Mesothelial cell of epicardium (in vitro differentiated cells): ENCODE measurements around the gene EEF1AKMT3. TPM values are rescaled to one million over a fixed set of nuclear protein-coding genes. Genes with fewer than 3 reads are reported as not detected.

Experiments
- DNase-seq, 2 experiments: peaks; one replicate each; pipeline ENCODE4 v3.0.0; 2021; ENCODE audit warnings: low spot score in 2 of 2; ENCODE audit not compliant: unreplicated experiment in 2 of 2
- H3K27ac Mint-ChIP-seq: 2 replicates; pipeline ENCODE4 v1.8.0; 2021; ENCODE audit warnings: mixed read lengths
- H3K27me3 Mint-ChIP-seq: 2 replicates; pipeline ENCODE4 v1.8.0; 2021; ENCODE audit warnings: low read depth, mixed read lengths
- H3K36me3 Mint-ChIP-seq: 2 replicates; pipeline ENCODE4 v1.8.0; 2021; ENCODE audit warnings: mixed read lengths
- H3K4me1 Mint-ChIP-seq: 2 replicates; pipeline ENCODE4 v1.8.0; 2021; ENCODE audit warnings: mixed read lengths
- H3K4me3 Mint-ChIP-seq: 2 replicates; pipeline ENCODE4 v1.8.0; 2021; ENCODE audit warnings: mild to moderate bottlenecking, moderate library complexity, mixed read lengths
- H3K9me3 Mint-ChIP-seq: 2 replicates; pipeline ENCODE4 v1.8.0; 2021; ENCODE audit warnings: mixed read lengths
- total RNA-seq: library from RNA; stranded (reverse); gene quantifications from 3 replicates; pipeline ENCODE4 v1.2.1, GENCODE V29; 2021
- TF ChIP-seq, protein P1 (sequence below): fragments of 200-600 bp; sonication (generic); IDR thresholded peaks from one replicate; pipeline ENCODE4 v1.5.0; 2021; ENCODE audit warnings: antibody characterized with exemption; ENCODE audit not compliant: unreplicated experiment

The EEF1AKMT3 gene
- total RNA-seq, 1 donor from 2014 or later: 8.7 TPM

DNA sequence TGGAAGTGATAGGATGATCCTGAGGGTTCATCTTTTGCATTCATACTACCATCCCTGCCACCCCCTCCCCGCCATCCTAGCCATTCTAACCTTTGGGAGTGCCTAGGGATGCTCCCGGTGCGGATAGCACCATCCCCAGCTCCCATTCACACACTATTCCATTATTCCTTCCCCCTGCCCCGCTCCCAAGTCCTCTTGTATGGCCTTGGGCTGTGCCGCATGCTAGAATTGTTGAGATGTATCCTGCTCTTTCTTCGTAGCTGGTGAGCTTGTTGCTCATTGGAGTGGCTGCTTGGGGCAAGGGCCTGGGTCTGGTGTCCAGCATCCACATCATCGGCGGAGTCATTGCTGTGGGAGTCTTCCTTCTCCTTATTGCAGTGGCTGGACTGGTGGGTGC lies 26.9 kb upstream of the EEF1AKMT3 start:
- no peaks in the 10 kb centered on the region for H3K9me3 Mint-ChIP-seq
- DNase-seq: no peak
- H3K36me3 Mint-ChIP-seq: peaks cover 29% of the 10 kb centered on the region
- peaks cover 31% of the 10 kb centered on the region for H3K27me3 Mint-ChIP-seq
- peaks cover 16% of the 10 kb centered on the region for H3K4me1 Mint-ChIP-seq
- peak overlapping the region; percentile 94 for H3K4me3 Mint-ChIP-seq
- TF ChIP-seq, protein P1, sequence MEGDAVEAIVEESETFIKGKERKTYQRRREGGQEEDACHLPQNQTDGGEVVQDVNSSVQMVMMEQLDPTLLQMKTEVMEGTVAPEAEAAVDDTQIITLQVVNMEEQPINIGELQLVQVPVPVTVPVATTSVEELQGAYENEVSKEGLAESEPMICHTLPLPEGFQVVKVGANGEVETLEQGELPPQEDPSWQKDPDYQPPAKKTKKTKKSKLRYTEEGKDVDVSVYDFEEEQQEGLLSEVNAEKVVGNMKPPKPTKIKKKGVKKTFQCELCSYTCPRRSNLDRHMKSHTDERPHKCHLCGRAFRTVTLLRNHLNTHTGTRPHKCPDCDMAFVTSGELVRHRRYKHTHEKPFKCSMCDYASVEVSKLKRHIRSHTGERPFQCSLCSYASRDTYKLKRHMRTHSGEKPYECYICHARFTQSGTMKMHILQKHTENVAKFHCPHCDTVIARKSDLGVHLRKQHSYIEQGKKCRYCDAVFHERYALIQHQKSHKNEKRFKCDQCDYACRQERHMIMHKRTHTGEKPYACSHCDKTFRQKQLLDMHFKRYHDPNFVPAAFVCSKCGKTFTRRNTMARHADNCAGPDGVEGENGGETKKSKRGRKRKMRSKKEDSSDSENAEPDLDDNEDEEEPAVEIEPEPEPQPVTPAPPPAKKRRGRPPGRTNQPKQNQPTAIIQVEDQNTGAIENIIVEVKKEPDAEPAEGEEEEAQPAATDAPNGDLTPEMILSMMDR: no peak
- peak overlapping the region; percentile 99 for H3K27ac Mint-ChIP-seq

DNA sequence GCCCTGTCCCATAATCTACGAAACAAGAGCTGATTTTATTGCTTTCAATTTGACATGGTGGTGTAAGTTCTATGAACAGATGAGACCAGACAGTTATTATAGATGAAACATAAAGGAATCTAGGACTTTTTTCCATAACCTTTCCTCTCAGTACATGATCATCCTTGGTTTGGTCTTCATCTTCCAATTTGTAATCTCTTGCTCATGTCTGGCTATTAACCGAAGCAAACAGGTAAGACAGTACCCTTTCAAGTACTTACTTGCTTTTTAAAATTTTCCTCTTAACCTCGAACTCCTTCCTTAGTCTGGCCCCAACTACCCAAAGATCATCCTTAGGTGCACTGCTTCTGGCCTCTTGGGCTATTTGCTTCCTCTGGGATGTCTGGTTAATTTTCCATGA lies 26.4 kb upstream of the EEF1AKMT3 start:
- Mint-ChIP-seq H3K9me3 (no peaks in the 10 kb centered on the region), H3K27me3 (peaks cover 26% of the 10 kb centered on the region), H3K27ac (peak overlapping the region; percentile 99), H3K36me3 (peaks cover 34% of the 10 kb centered on the region), H3K4me3 (peak overlapping the region; percentile 94), H3K4me1 (peaks cover 22% of the 10 kb centered on the region)
- no peak for DNase-seq
- TF ChIP-seq, protein P1: no peak

DNA sequence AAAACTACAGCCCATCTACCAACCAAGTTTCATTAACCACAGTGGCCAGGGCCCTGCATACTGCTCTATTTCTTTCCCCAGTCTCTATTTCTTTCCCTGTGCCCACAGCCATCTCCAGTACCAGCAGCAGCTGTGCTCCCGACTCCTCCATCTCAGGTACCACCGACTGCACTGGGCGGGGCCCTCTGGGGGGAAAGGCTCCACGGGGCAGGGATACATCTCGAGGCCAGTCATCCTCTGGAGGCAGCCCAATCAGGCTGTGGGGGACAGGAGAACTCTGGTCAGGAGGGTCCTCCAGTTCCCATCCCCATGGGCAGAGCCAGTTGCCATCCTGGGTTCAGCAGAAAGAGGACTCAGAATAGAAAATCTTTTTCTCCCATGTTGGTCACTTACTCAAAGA lies 23.4 kb upstream of the EEF1AKMT3 start:
- no peak overlapping the region for H3K4me3 Mint-ChIP-seq
- DNase-seq: no peak
- TF ChIP-seq, protein P1: no peak
- H3K36me3 Mint-ChIP-seq: peaks cover 38% of the 10 kb centered on the region
- peaks cover 43% of the 10 kb centered on the region for H3K4me1 Mint-ChIP-seq
- peaks cover 18% of the 10 kb centered on the region for H3K27me3 Mint-ChIP-seq
- no peak overlapping the region for H3K27ac Mint-ChIP-seq
- H3K9me3 Mint-ChIP-seq: no peaks in the 10 kb centered on the region

DNA sequence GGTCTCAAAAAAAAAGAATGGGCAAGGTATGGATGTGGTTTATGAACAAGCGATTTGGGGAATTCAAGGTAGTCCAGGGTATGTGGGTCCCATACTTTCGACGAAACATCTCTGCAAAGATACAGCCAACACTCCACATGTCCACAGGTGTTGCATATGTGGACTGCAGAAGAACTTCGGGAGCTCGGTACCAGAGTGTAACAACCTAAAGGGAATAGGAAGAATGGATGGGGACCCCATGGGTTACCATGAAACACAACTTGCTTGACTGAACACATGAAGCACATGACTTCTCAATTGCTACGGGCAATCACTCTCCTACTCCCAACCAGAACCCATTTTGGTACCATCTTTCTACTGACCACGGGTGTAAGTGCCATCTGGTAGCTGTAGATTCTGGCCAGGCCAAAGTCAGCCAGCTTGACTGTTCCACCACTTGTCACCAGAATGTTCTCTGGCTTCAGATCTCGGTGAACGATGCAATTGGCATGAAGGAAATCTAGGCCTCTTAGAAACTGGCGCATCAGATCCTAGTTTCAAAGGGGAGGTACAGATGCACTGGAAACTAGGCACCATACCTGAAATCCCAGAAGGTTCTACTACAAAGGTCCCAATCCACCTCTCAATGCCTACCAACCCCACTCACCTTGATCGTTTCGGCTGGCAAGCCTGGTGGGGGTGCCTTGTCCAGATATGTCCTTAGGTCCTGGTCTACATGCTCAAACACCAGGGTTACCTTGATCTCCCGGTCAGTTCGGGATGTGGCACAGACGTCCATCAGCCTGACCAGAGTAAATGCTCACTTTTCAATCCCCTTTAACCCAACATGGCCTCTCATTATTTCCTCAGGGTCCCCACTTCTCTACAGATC lies 21.6 kb upstream of the EEF1AKMT3 start:
- peak overlapping the region; percentile 90 for H3K4me3 Mint-ChIP-seq
- peaks cover 22% of the 10 kb centered on the region for H3K27me3 Mint-ChIP-seq
- no peak for DNase-seq
- TF ChIP-seq, protein P1: no peak
- no peaks in the 10 kb centered on the region for H3K9me3 Mint-ChIP-seq
- peak overlapping the region; percentile 97 for H3K27ac Mint-ChIP-seq
- H3K36me3 Mint-ChIP-seq: peaks cover 38% of the 10 kb centered on the region
- peaks cover 42% of the 10 kb centered on the region for H3K4me1 Mint-ChIP-seq

DNA sequence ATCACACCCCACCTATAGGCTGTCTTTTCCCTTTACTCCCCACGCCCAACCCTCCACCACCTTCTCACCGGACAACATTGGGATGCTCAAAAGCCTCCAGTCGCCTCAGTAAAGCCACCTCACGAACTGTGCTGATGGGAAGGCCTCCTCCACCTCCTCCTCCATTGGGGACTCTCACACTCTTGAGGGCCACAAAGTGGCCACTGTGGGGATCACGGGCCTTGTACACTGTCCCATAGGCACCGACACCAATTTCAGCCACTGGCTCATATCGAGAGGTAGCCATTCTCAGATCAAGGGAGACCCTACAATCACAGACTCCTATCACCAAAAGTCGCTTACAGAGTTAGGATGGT lies 21.0 kb upstream of the EEF1AKMT3 start:
- H3K9me3 Mint-ChIP-seq: no peaks in the 10 kb centered on the region
- TF ChIP-seq, protein P1: no peak
- H3K36me3 Mint-ChIP-seq: peaks cover 34% of the 10 kb centered on the region
- no peak for DNase-seq
- H3K4me1 Mint-ChIP-seq: peaks cover 40% of the 10 kb centered on the region
- H3K4me3 Mint-ChIP-seq: peak overlapping the region; percentile 90
- H3K27ac Mint-ChIP-seq: peak overlapping the region; percentile 97
- H3K27me3 Mint-ChIP-seq: peaks cover 28% of the 10 kb centered on the region
